Hematopoietic multipotent progenitor cell treated with erythropoietin and hydrocortisone succinate and interleukin-3 and kit ligand, for 6 days (in vitro differentiated cells): ENCODE results near the gene TMEM95.
"Not testable (repeated sequence)": the region's sequence is repeated elsewhere in the genome, so short reads cannot be mapped to it uniquely, and the experiment has no call there.

Source experiments
- DNase-seq: peaks from one replicate; pipeline ENCODE4 v3.0.0-alpha.2; 2015

TMEM95 gene

GRCh38 chr17:7324438-7324779 is 30.5 kb upstream of the TMEM95 start:
- DNase-seq, result no peak

- DNase-seq, result no peak
Observed at GRCh38 chr17:7325031-7325528, 29.9 kb upstream of the TMEM95 start.

- DNase-seq, result no peak
Observed at GRCh38 chr17:7326186-7326585, 28.8 kb upstream of the TMEM95 start.

GRCh38 chr17:7327056-7327455 is 27.9 kb upstream of the TMEM95 start:
- DNase-seq, result no peak

- DNase-seq, result no peak
Observed at GRCh38 chr17:7327501-7327900, 27.5 kb upstream of the TMEM95 start.

GRCh38 chr17:7328009-7328408 is 26.9 kb upstream of the TMEM95 start:
- DNase-seq, result no peak

- peak; percentile 49 for DNase-seq
Observed at GRCh38 chr17:7328840-7329373, 26.0 kb upstream of the TMEM95 start, which contains the start of gene NEURL4. Gene NEURL4, minus strand, starts transcription at chr17:7329335. Its CDS starts 23 bp downstream, at chr17:7329312.

GRCh38 chr17:7329374-7329996 is 25.5 kb upstream of the TMEM95 start:
- peak; percentile 98 for DNase-seq

- peak; percentile 92 for DNase-seq
Observed at GRCh38 chr17:7329997-7330637, 24.8 kb upstream of the TMEM95 start.

- no peak for DNase-seq
Observed at GRCh38 chr17:7330638-7331015, 24.3 kb upstream of the TMEM95 start.

- no peak for DNase-seq
Observed at GRCh38 chr17:7332111-7332510, 22.8 kb upstream of the TMEM95 start.

- peak; percentile 50 for DNase-seq
Observed at GRCh38 chr17:7332600-7333069, 22.3 kb upstream of the TMEM95 start.

- DNase-seq, result no peak
Observed at GRCh38 chr17:7334938-7335538, 19.9 kb upstream of the TMEM95 start.

GRCh38 chr17:7335765-7336164 is 19.2 kb upstream of the TMEM95 start:
- not testable (repeated sequence) for DNase-seq

GRCh38 chr17:7336240-7337175 is 18.4 kb upstream of the TMEM95 start, which contains the start of gene ACAP1:
Gene ACAP1, plus strand, starts transcription at chr17:7336529. Its CDS starts 206 bp downstream, at chr17:7336735.
- DNase-seq, result peak; percentile 95

GRCh38 chr17:7337600-7337999 is 17.4 kb upstream of the TMEM95 start:
- DNase-seq, result not testable (repeated sequence)

- no peak for DNase-seq
Observed at GRCh38 chr17:7340179-7340578, 14.8 kb upstream of the TMEM95 start.

- no peak for DNase-seq
Observed at GRCh38 chr17:7341842-7342241, 13.1 kb upstream of the TMEM95 start.

GRCh38 chr17:7343250-7343649 is 11.7 kb upstream of the TMEM95 start:
- no peak for DNase-seq

GRCh38 chr17:7346761-7347614 is 8.0 kb upstream of the TMEM95 start:
- no peak for DNase-seq

- DNase-seq, result no peak
Observed at GRCh38 chr17:7347630-7348477, 7.1 kb upstream of the TMEM95 start.
